Right lobe of liver (tissue), 4 donors: ENCODE data around the gene SENP8.

Experiments
- CTCF ChIP-seq, 4 donors: fragments of 200-600 bp in 3 of 4; fragments of 450-650 bp in 1 of 4; IDR thresholded peaks; one replicate each; pipeline versions ENCODE4 v1.5.1 to v1.8.0; 2016 to 2022; ENCODE audit warnings: antibody characterized with exemption in 4 of 4, mild to moderate bottlenecking in 2 of 4
- POLR2A ChIP-seq: fragments of 450-650 bp; IDR thresholded peaks from one replicate; pipeline ENCODE4 v1.6.1; 2017; ENCODE audit warnings: antibody characterized with exemption, mild to moderate bottlenecking
- donor health status: DM: no; HTN: no; CAD: no.
- donor health status: DM: no; HTN: no; CAD: no.
- donor health status: DM: no; HTN: yes; CAD: no.

GRCh38 chr15:72175186-72176044 lies 57.2 kb downstream of the SENP8 start:
- no peak for TF ChIP-seq POLR2A
- TF ChIP-seq CTCF (IDR thresholded peaks at IDR 0.05) = no peak
